Adipocyte (in vitro differentiated cells): Measurements from ENCODE around the gene KIF2A.

Experiments
- DNase-seq: peaks from one replicate; pipeline ENCODE4 v3.0.0-alpha.2; 2015; ENCODE audit warnings: low read depth
- H3K27me3 ChIP-seq: replicated peaks from 2 replicates; pipeline ENCODE4 v1.7.0; 2013; ENCODE audit warnings: mild to moderate bottlenecking, low read length, moderate library complexity; ENCODE audit not compliant: control insufficient read depth, insufficient read depth
- H3K36me3 ChIP-seq: 2 replicates; pipeline ENCODE4 v1.7.0; 2013; ENCODE audit warnings: low read length, mild to moderate bottlenecking, moderate library complexity; ENCODE audit not compliant: control insufficient read depth, insufficient read depth, severe bottlenecking
- H3K4me1 ChIP-seq: 2 replicates; pipeline ENCODE4 v1.7.0; 2013; ENCODE audit warnings: mild to moderate bottlenecking, low read length, moderate library complexity; ENCODE audit not compliant: control insufficient read depth, insufficient read depth
- H3K4me3 ChIP-seq: 2 replicates; pipeline ENCODE4 v1.7.0; 2013; ENCODE audit warnings: mild to moderate bottlenecking, low read length, moderate library complexity
- H3K9ac ChIP-seq: 2 replicates; pipeline ENCODE4 v1.7.0; 2013; ENCODE audit warnings: mild to moderate bottlenecking, low read length, moderate library complexity
- H3K9me3 ChIP-seq: 2 replicates; pipeline ENCODE4 v1.7.0; 2013; ENCODE audit warnings: mild to moderate bottlenecking, low read length, moderate library complexity; ENCODE audit not compliant: control insufficient read depth

Gene KIF2A

DNA sequence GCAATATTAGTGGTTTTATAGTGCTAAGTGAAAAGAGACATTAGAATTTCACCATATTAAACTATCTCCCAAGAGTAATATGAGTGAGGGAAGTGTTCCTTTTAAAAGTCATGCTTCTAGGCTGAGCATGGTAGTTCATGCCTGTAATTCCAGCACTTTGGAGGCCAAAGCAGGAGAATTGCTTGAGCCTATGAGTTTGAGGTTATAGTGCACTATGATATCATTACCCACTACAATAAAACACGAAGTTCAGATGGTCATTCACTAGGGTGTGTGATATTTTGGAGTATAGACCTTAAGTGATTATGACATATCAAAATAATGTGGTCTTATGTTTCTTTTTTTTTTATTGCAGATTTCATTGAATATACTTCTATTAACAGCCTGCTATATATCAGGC is 6.7 kb downstream of the KIF2A start:
- H3K4me3 ChIP-seq = no peak overlapping the region
- no peaks in the 10 kb centered on the region for H3K9me3 ChIP-seq
- H3K36me3 ChIP-seq = no peaks in the 10 kb centered on the region
- H3K9ac ChIP-seq = peak overlapping the region; percentile 48
- H3K4me1 ChIP-seq = peaks cover 58% of the 10 kb centered on the region
- DNase-seq = peak; percentile 27
- H3K27me3 ChIP-seq = no peaks in the 10 kb centered on the region

- H3K4me3 ChIP-seq = no peak overlapping the region
- H3K36me3 ChIP-seq = no peaks in the 10 kb centered on the region
- no peaks in the 10 kb centered on the region for H3K27me3 ChIP-seq
- DNase-seq = no peak
- H3K4me1 ChIP-seq = peaks cover 61% of the 10 kb centered on the region
- no peaks in the 10 kb centered on the region for H3K9me3 ChIP-seq
- H3K9ac ChIP-seq = no peak overlapping the region
Measured at GRCh38 chr5:62314213-62314830, 8.3 kb downstream of the KIF2A start.

DNA sequence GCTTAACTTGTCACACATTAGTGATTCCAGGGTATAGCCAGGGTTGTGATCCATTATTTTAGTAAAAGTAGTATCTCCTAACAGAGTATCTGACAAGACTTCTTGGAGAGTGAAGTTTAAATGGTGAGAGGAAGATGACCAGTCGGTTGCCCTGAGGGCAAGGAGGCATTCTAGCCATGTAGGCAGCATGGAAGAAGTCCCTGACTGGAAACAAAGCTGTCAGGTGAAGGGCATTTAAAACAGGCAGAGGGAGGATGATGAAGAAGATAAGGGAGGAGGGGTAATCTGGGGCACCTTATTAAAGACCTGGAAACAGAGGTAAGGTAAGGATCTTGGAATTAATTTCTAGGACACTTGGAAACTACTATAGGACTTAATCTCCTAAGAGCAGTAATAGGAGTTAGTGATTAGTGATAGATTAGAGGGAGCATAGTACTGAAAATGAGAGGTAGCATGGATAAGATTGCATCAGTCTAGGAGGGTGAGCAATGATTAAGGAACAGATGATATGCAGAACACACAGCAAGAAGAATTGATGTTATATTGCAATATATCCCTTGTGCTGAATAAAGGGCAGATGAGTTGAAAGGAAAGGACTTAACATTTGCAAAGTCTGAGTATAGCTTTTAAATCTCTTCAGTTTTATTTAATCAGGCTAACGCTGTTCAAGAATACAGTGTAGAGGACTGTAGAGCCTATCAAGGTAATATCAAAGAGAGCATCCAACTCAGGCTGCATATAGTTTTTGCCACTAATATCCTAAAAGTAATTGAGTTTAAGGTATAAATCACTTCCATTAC is 9.6 kb downstream of the KIF2A start:
- Histone ChIP-seq H3K27me3 (no peaks in the 10 kb centered on the region), H3K9ac (no peak overlapping the region), H3K9me3 (no peaks in the 10 kb centered on the region), H3K4me1 (peaks cover 58% of the 10 kb centered on the region), H3K4me3 (no peak overlapping the region), H3K36me3 (no peaks in the 10 kb centered on the region)
- DNase-seq = peak; percentile 30

GRCh38 chr5:62316176-62316502 is 10.1 kb downstream of the KIF2A start:
- peaks cover 53% of the 10 kb centered on the region for H3K4me1 ChIP-seq
- DNase-seq = peak; percentile 28
- H3K4me3 ChIP-seq = no peak overlapping the region
- H3K27me3 ChIP-seq = no peaks in the 10 kb centered on the region
- no peaks in the 10 kb centered on the region for H3K9me3 ChIP-seq
- H3K9ac ChIP-seq = no peak overlapping the region
- H3K36me3 ChIP-seq = no peaks in the 10 kb centered on the region

- Histone ChIP-seq H3K9ac (no peak overlapping the region), H3K4me1 (peaks cover 36% of the 10 kb centered on the region), H3K27me3 (no peaks in the 10 kb centered on the region), H3K9me3 (no peaks in the 10 kb centered on the region), H3K4me3 (no peak overlapping the region), H3K36me3 (peaks cover 5% of the 10 kb centered on the region)
- no peak for DNase-seq
Measured at GRCh38 chr5:62317810-62318209, 11.8 kb downstream of the KIF2A start.

- Histone ChIP-seq H3K4me1 (peaks cover 24% of the 10 kb centered on the region), H3K27me3 (no peaks in the 10 kb centered on the region), H3K9me3 (no peaks in the 10 kb centered on the region), H3K36me3 (peaks cover 12% of the 10 kb centered on the region), H3K9ac (no peak overlapping the region), H3K4me3 (no peak overlapping the region)
- DNase-seq = no peak
Measured at GRCh38 chr5:62322484-62322883, 16.5 kb downstream of the KIF2A start.

DNA sequence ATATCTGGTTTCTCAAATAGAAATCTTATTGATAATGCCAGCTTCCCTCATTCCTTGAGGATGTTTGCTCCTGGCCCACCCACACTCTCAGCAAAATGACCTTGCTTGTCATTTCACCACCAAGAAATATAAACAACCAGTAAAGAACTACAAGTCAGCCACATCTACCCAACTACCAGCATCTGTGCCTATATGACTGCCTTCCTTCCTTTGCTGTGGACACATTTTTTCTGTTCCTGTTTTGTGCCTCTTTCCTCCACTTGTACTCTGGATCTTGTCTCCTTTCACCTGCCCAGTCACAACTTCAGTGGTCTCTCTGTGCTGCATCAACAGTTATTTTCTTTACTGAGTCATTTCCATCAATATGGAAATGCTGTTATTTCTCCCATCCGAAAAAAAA is 20.3 kb downstream of the KIF2A start:
- Histone ChIP-seq H3K4me3 (no peak overlapping the region), H3K9me3 (no peaks in the 10 kb centered on the region), H3K4me1 (peaks cover 37% of the 10 kb centered on the region), H3K27me3 (no peaks in the 10 kb centered on the region), H3K9ac (no peak overlapping the region), H3K36me3 (peaks cover 12% of the 10 kb centered on the region)
- no peak for DNase-seq

DNA sequence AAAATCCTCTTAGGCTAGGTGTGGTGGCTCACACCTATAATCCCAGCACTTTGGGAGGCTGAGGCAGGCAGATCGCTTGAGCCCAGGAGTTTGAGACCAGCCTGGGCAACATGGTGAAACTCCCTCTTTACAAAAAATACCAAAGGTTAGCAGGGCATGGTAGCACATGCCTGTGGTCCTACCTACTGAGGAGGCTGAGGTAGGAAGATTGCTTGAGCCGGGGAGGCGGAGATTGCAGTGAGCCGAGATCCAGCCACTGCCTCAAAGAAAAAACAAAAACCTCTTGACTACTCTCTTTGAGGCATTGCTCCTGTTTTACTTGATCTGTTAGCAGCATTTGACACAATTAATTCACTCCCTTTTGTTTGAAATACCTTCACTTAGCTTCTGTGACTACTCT is 20.7 kb downstream of the KIF2A start:
- H3K9me3 ChIP-seq = no peaks in the 10 kb centered on the region
- DNase-seq = no peak
- H3K36me3 ChIP-seq = peaks cover 10% of the 10 kb centered on the region

DNA sequence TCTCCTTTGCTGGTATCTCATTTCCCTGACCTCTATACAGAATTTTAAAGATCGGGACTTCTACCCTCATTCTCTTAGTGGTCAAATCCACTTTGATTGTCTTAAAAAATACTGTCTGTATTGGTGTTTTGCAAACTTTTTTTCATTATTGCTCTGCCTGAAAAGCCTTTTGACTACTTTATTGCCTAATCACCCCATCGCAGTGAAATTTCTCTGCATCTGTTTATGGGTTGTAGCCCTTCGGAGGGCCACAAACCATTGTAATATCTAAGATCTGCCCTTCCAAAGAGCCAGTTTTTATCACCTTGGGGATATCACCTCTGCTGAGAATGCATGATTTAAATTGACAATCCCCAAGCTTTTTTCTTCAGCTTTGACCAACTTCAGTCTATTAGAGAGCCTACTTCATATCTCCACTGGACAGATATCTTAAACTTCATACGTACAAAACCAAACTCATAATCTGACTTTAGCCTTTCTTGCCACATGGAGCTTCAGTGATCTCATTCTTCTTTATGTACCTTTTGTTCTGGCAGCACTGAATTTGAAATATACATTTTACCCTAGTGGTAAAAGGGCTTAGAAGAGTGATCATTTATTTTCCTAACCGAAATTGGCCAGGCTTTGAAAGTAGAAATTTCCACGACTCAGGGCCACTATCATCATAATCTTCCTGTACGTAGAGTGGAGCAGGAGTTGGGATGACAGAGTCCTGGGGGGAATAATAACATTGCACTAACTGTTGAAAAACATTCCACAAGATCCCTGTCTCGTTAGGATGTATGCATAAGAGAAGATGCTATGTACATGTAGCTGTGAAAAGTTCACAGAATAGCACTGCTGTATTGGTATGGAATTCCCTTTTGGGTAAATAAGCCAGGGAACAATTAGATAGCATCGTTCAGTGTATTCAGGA is 21.4 kb downstream of the KIF2A start:
- Histone ChIP-seq H3K27me3 (no peaks in the 10 kb centered on the region), H3K4me1 (peaks cover 37% of the 10 kb centered on the region), H3K9me3 (no peaks in the 10 kb centered on the region), H3K4me3 (no peak overlapping the region), H3K36me3 (peaks cover 7% of the 10 kb centered on the region), H3K9ac (peak overlapping the region; percentile 45)
- DNase-seq = no peak

More for the DNA sequence above, 20.7 kb downstream of the KIF2A start:
- Histone ChIP-seq H3K27me3 (no peaks in the 10 kb centered on the region), H3K4me3 (no peak overlapping the region), H3K9ac (peak overlapping the region; percentile 45), H3K4me1 (peaks cover 37% of the 10 kb centered on the region)

DNA sequence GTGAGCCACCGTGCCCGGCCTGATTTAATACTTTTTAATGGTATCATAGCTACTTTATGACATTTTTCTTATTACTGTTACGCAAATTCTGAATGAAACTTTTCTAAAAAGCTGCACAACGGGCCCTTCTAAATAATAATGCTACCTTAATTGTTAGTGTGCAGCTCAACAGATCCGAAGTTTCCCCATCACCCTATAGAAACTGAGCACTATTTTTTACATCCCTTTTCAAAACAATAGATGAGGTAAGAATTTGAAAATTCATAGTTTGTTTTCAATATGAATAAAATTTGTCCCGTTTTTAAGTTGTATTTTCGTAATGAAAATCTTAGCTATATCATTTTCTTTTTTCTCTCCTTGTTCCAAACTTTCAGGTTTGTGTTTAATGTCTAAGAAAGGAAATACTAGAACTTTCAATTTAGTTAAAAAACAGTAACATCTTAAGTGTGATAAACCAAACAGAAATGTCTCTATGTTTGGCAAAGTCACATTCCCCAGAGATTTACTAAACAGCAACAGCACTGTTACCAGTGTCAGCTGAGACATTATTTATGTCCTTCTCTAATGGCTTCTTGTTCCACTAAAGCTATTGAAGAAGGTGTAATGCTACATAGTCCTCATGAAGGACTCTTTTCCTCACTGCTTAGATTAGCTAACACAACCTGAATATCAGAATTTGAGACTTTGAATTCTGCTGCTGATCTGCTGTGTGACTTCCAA is 22.9 kb downstream of the KIF2A start:
- Histone ChIP-seq H3K36me3 (peaks cover 6% of the 10 kb centered on the region), H3K9ac (no peak overlapping the region), H3K4me3 (no peak overlapping the region), H3K27me3 (no peaks in the 10 kb centered on the region), H3K4me1 (peaks cover 37% of the 10 kb centered on the region), H3K9me3 (no peaks in the 10 kb centered on the region)
- no peak for DNase-seq

DNA sequence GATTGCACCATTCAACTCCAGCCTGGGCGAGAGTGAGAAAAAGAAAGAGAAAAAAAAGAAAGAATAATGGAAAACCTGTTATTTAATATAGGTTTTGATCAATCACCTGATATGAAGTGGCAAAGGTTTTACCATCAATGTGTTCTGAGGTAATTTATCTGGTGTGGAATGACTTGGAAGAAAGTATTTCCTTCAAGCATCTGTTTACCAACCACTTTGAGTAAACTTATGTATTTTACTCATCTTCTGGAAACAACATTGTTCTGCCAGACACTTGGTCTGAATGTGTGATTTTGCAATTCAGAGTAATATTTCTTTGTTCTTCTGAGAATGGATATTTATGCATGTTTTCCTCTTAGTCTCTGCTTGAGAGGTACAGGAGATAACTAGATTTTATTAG is 24.3 kb downstream of the KIF2A start:
- Histone ChIP-seq H3K27me3 (no peaks in the 10 kb centered on the region), H3K9ac (no peak overlapping the region)

More for the DNA sequence above, 24.3 kb downstream of the KIF2A start:
- DNase-seq = no peak
- Histone ChIP-seq H3K36me3 (peaks cover 7% of the 10 kb centered on the region), H3K9me3 (no peaks in the 10 kb centered on the region), H3K4me1 (peaks cover 37% of the 10 kb centered on the region), H3K4me3 (no peak overlapping the region)
